Epithelial cell of prostate (primary cell): Measurements from ENCODE around the gene LMAN2.
A peak's percentile ranks its signal among the peaks of the same experiment; 100 is the strongest.
"Not testable (repeated sequence)": the region's sequence is repeated elsewhere in the genome, so short reads cannot be mapped to it uniquely, and the experiment has no call there.

Source experiments
- DNase-seq: peaks from one replicate; pipeline ENCODE4 v3.0.0-alpha.2; 2011; ENCODE audit warnings: low read depth, low spot score
- H3K27ac ChIP-seq: fragments of 450-650 bp; 2 replicates; pipeline ENCODE4 v1.5.1; 2017; ENCODE audit warnings: mild to moderate bottlenecking

LMAN2 gene

GRCh38 chr5:177353093-177353492 lies 1.6 kb upstream of the LMAN2 start:
- H3K27ac ChIP-seq = no peak overlapping the region
- DNase-seq = no peak

- H3K27ac ChIP-seq = peak overlapping the region; percentile 93
- DNase-seq = no peak
Measured at GRCh38 chr5:177350776-177351391, 584 bp downstream of the LMAN2 start.

- DNase-seq = no peak
- H3K27ac ChIP-seq = no peak overlapping the region
Measured at GRCh38 chr5:177349762-177350161, 1.7 kb downstream of the LMAN2 start.

- no peak overlapping the region for H3K27ac ChIP-seq
- DNase-seq = no peak
Measured at GRCh38 chr5:177349362-177349647, 2.2 kb downstream of the LMAN2 start.

GRCh38 chr5:177347699-177348098 lies 3.8 kb downstream of the LMAN2 start:
- H3K27ac ChIP-seq = no peak overlapping the region
- no peak for DNase-seq

GRCh38 chr5:177346820-177347219 lies 4.6 kb downstream of the LMAN2 start:
- no peak for DNase-seq
- H3K27ac ChIP-seq = no peak overlapping the region

- DNase-seq = no peak
- H3K27ac ChIP-seq = no peak overlapping the region
Measured at GRCh38 chr5:177344891-177345290, 6.6 kb downstream of the LMAN2 start.

GRCh38 chr5:177343777-177344176 lies 7.7 kb downstream of the LMAN2 start:
- no peak for DNase-seq
- H3K27ac ChIP-seq = no peak overlapping the region

- not testable (repeated sequence) for H3K27ac ChIP-seq, DNase-seq
Measured at GRCh38 chr5:177343000-177343399, 8.5 kb downstream of the LMAN2 start.

GRCh38 chr5:177339107-177339638 lies 12.3 kb downstream of the LMAN2 start:
- no peak overlapping the region for H3K27ac ChIP-seq
- no peak for DNase-seq

GRCh38 chr5:177338251-177339106 lies 13.0 kb downstream of the LMAN2 start:
- DNase-seq = no peak

GRCh38 chr5:177336603-177337494 lies 14.6 kb downstream of the LMAN2 start:
- DNase-seq = no peak
- no peak overlapping the region for H3K27ac ChIP-seq

More at GRCh38 chr5:177338251-177339106, 13.0 kb downstream of the LMAN2 start:
- no peak overlapping the region for H3K27ac ChIP-seq

GRCh38 chr5:177336112-177336511 lies 15.4 kb downstream of the LMAN2 start:
- H3K27ac ChIP-seq = no peak overlapping the region
- no peak for DNase-seq

GRCh38 chr5:177335701-177336065 lies 15.8 kb downstream of the LMAN2 start:
- no peak overlapping the region for H3K27ac ChIP-seq
- DNase-seq = no peak

- no peak for DNase-seq
- no peak overlapping the region for H3K27ac ChIP-seq
Measured at GRCh38 chr5:177334781-177335700, 16.4 kb downstream of the LMAN2 start.

GRCh38 chr5:177334155-177334551 lies 17.3 kb downstream of the LMAN2 start:
- no peak for DNase-seq
- no peak overlapping the region for H3K27ac ChIP-seq

GRCh38 chr5:177333420-177334154 lies 17.9 kb downstream of the LMAN2 start:
- no peak overlapping the region for H3K27ac ChIP-seq
- DNase-seq = no peak

GRCh38 chr5:177332896-177333260 lies 18.6 kb downstream of the LMAN2 start:
- H3K27ac ChIP-seq = no peak overlapping the region
- no peak for DNase-seq
